Dermis blood vessel endothelial cell (primary cell): ENCODE data around the gene STK17A. TPM values are rescaled to one million over a fixed set of nuclear protein-coding genes. Genes with fewer than 3 reads are reported as not detected.
"Not testable (repeated sequence)": the region's sequence is repeated elsewhere in the genome, so short reads cannot be mapped to it uniquely, and the experiment has no call there.

Experiments used
- DNase-seq: peaks from one replicate; pipeline ENCODE4 v3.0.0; 2010
- total RNA-seq: library from RNA; depleted of rRNA; stranded (reverse); fragments of >200 nt; gene quantifications from 2 replicates; pipeline ENCODE4 v1.2.3, GENCODE V29; 2014

STK17A gene
- total RNA-seq, 1 donor from 2014 or later, result 70.1 TPM

- no peak for DNase-seq
These were observed 19.3 kb downstream of the STK17A start for GRCh38 chr7:43602256-43602655.

DNA sequence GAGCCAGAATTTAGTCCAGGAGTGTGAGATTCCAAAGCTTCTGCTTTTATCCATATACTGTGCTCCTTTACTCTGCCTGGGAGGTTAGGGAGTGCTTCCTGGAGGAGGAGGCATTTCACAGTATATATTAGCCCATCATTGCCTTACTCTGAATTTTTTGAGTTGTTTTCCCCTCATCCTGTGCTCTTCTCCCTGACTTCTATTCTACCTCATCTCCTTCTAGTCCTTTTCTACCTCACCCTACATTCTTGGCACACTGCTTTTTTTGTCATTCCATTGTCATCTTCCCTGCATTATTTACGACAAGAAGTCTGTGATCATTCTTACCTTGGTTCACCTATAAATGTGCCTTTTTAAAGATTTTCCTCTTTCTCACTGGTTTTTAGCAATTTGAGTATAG lies 21.3 kb downstream of the STK17A start:
- no peak for DNase-seq

DNA sequence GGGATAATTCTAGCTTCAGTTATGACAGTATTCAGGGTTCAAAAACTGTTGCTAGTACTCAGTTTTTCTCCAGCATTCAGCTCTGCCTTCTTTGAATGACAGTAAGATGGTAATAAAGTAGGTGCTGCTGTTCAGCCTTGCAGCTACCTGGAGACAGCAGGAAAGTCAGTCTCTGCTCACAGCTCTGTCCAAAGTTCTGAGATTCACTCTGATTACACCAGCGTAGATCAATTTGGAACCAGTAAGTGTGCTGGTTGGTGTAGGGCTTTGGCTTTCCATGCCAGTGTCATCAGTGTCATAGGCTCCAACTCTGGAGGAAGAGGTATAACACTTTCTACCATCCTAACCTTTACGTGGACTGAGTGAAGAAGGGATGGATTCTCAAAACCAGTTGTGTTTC lies 26.2 kb downstream of the STK17A start:
- DNase-seq, result no peak

GRCh38 chr7:43612128-43612527 lies 29.2 kb downstream of the STK17A start:
- DNase-seq, result no peak

- no peak for DNase-seq
These were observed 30.0 kb downstream of the STK17A start for GRCh38 chr7:43612599-43613589.

DNA sequence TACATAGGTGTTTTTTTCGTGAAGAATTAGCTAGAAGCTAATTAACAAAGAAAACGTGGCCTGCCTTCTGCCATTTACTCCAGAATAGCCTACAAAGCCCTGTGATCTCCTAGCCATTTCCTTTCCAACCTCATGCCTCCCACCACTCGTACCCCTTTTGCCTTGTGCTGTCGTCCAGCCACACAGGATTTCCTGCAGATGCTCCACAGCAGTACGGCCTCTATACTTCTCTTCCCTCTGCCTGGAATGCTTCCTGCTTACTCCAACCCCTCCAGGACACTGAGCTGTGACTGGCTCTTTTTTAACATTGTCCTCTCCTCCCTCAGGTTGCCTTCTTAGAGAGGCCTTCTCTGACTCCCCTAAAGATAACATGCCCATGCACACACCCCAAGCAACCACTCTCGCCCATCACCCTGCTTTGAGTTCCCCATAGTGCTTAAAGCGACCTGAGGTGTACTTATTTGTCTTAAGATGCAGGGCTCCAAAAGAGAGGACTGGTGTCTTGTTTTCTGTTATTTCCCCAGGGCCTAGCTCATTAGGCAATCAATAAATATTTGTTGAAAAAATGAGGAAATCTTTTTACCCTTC lies 32.7 kb downstream of the STK17A start:
- DNase-seq, result peak; percentile 61

DNA sequence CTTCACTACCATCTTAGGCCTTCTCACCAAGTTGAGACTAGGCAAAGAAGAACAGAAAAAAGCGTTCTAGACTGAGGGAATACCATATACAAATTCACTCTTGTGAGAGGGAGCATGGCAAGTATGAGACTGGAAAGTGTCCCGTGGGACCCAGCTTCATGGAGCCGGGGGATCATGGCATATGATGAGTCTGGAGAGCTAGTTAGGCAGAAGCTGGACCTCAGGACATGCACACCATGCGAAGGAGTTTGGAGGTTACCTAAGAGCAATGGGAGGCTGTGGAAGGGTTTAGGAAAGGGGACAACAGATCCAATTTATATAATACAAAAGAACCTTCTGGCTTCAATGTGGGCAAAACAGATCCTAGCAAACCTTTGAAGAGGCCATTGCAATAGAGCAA lies 34.1 kb downstream of the STK17A start:
- no peak for DNase-seq

DNA sequence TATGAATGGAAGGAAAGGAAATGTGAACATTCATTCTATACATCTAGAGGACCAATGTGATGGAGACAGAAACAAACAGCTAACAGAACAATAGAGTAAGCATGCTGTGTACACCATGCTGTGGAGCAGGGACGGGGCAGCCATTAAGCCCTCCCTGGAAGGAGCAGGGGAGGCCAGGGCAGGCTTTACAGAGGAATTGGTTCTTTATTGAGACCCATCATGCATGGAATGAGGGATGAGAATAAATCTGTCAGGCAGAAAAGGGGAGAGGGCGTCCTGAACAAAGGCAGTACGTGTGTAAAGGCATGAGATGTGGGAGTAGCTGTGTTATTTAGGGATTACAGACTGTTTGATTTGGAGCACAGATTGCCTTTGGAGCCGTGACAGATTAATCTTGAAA lies 35.2 kb downstream of the STK17A start:
- no peak for DNase-seq

DNA sequence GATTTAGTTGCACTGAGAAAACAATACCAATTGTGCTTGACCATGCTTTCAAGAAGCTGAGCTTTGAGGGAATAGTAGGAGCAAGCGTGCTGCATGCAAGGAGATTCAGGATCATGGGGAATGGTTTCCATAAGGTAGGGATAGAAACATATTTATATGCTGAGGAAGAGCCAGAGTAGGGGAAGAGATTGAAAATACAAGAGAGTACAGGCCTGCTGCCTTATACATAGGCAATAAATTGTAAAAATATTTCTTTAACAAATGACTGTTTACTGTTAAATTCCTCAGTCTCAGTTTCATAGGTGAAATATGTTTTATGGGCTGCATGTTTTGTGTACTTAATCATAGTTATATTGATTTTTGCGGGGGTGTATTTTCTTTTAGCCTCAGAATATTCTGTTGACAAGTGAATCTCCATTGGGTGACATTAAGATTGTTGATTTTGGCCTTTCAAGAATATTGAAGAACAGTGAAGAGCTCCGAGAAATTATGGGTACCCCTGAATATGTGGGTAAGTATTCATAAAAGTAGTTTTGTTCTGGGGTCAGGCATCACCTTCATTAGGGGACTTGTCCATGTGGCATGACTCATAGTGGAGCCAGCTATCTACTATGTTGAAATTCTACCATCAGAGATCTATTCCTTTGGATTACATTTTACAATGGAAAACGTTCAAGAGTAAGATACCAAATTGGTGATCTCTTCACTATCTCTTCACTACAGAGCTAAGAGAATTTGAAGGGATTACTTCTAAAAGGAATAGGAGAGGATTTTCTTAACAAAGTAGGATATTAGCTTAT lies 36.5 kb downstream of the STK17A start:
- no peak for DNase-seq

DNA sequence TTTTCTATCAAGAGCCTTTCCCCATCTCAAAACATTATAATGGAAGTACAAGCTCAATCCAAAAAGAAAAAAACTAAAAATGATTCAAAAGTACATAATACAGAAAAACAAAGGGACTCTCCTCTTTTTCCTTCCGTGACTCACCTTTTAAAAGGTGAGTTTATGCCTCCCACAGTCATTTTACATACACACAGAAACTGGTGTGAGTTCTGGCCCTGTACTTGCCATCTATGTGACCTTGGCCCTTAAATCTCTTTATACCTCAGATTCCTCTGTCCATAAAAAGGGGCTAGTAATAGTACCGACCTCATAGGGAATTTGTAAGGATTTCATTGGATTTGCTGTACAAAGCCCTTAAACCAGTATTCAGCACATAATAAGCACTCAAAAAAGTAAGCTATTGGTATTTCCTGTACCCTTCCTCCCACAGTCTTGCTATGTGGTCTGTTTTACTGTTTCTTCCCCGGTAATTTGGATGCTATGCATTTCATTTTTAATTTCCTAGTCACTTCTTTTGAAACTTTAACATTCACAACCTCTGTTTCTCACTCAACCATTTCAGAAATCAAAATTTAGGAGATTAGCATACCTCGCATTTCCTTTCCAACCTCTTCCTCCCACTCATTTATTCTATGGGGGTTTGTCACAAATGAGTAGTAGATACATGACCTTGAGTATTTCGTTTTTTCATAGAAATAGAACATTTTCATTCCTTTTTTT lies 39.0 kb downstream of the STK17A start:
- DNase-seq, result peak; percentile 21

DNA sequence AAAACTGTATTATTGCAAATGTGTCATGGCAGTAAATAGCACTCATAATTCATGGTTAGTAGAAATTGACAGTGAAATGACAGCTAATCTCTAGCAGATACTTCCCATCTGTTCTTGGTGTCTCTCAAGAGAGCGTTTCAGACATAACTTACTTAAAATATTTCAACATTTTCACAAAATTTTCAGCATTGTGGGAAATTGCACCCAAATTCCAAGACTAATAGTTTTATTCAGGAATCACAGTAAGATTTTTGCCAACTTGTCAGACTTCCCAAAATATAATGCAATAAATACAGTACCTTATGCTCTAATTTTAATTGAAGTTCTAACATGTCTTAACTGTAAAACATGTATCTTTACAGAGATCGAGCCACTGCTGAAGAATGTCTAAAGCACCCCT lies 41.2 kb downstream of the STK17A start:
- DNase-seq, result no peak

GRCh38 chr7:43625453-43625852 lies 42.5 kb downstream of the STK17A start:
- no peak for DNase-seq

- DNase-seq, result no peak
These were observed 43.1 kb downstream of the STK17A start for GRCh38 chr7:43625980-43626379.

DNA sequence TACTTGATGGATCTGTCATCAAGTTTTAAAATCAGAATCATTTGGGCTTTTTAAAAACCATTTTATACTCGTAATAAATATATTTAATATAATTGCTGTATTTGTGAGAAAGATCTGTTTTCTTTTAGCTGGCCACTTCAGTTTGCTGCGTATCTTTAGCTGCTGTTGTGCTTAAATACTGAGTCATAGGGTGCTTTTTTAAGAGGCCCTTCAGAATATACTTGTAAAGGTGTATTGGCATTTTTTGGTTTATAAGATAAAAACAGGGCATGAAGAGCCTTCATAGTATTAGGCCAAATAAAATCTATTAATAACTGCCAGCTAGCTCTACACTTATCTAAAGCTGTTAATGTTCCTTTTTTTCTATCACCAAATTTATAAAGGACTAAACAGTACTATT lies 43.8 kb downstream of the STK17A start:
- no peak for DNase-seq

- not testable (repeated sequence) for DNase-seq
These were observed 44.9 kb downstream of the STK17A start for GRCh38 chr7:43627798-43628197.

- DNase-seq, result peak; percentile 58
These were observed 45.5 kb downstream of the STK17A start for GRCh38 chr7:43628431-43628830.

GRCh38 chr7:43629857-43630256 lies 46.9 kb downstream of the STK17A start:
- DNase-seq, result no peak

- DNase-seq, result no peak
These were observed 47.6 kb downstream of the STK17A start for GRCh38 chr7:43630482-43630881.

DNA sequence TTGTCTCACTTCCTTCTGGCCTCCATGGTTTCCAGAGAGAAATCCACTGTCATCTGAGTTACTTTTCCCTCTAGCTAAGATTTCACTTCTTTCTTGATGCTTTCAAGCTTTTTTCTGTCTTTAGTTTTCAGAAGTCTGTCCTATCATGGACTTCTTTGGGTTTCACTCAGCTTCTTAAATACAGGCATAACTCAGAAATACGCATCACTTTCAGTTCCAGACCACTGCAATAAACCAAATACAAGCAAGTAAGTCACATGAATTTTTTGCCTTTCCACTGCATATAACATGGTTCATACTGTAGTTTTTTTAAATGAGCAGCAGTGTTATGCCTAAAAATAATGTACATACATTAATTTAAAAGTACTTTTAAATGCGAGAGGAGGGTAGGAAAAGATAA lies 48.7 kb downstream of the STK17A start:
- DNase-seq, result no peak

GRCh38 chr7:43632746-43633145 lies 49.8 kb downstream of the STK17A start:
- no peak for DNase-seq

DNA sequence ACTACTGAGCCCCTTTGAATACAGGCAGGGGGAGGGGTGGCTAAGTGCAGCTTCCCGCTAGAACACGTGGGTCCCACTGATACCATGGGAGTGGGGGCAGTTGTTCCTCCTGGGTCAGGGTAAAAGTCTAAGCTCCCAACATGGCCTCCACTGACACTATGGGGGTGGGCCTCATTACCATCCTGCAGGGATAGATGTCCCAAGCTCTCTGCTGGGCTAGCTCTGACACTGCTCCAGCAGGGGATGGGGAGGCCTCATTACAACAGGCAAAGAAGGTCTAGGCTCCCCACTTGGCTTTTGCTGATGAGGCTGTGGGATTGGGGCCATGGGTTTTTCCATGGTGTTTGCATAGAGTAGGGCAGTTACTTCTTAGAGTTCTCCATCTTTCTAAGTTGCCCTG lies 51.5 kb downstream of the STK17A start:
- no peak for DNase-seq

DNA sequence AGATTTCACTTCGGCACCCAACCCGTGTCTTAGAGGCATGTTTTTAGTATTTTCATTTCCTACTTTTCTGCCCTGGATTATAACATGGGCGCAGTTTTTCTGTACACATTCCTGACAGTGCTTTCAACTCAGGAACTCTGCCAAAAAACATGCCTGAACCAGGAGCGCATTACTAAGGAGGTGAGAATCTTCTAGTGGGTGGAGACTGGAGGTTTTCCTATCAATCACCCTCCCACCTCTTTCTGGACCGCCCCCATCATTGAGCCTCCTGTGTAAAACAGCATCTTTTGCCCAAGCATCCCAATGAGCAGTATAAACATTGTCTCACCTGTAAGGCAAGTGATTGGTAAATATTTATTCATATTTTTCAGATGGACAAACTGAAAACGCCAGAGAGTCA lies 53.2 kb downstream of the STK17A start:
- no peak for DNase-seq
